Activated T-helper 2 cell treated with anti-CD3 and anti-CD28 coated beads, Interferon-gamma antibody, Interleukin-2, Interleukin-4, amounts not matched to agents 10 μg/mL and 5 μg/mL and 100 μg/mL, durations not matched to agents 14 hours and 24 hours and 36 hours (primary cell): ENCODE measurements around the gene RPN2. TPM values are rescaled to one million over a fixed set of nuclear protein-coding genes. Genes with fewer than 3 reads are reported as not detected.

Experiments
- DNase-seq: peaks from one replicate; pipeline ENCODE4 v3.0.0; 2021; ENCODE audit warnings: low spot score
- H3K27ac Mint-ChIP-seq: one replicate; pipeline ENCODE4 v1.8.0; 2021; ENCODE audit warnings: mixed read lengths
- H3K27me3 Mint-ChIP-seq: one replicate; pipeline ENCODE4 v1.8.0; 2021; ENCODE audit warnings: low read depth, mixed read lengths
- H3K36me3 Mint-ChIP-seq: one replicate; pipeline ENCODE4 v1.8.0; 2021; ENCODE audit warnings: low read depth, mixed read lengths
- H3K4me1 Mint-ChIP-seq: one replicate; pipeline ENCODE4 v1.8.0; 2021; ENCODE audit warnings: low read depth, mixed read lengths
- H3K4me3 Mint-ChIP-seq: one replicate; pipeline ENCODE4 v1.8.0; 2021; ENCODE audit warnings: low read depth, mild to moderate bottlenecking, moderate library complexity, mixed read lengths
- H3K9me3 Mint-ChIP-seq: one replicate; pipeline ENCODE4 v1.8.0; 2021; ENCODE audit warnings: mixed read lengths
- intact Hi-C: fragments of 100-400 bp; cut with micrococcal nuclease; formaldehyde crosslinking; loops from one replicate; pipeline ENCODE4 v1.15.1; 2023
- total RNA-seq: library from RNA; stranded (reverse); gene quantifications from 2 replicates; pipeline ENCODE4 v1.2.3, GENCODE V29; 2022

The RPN2 gene
- total RNA-seq, 1 donor from 2014 or later, result 229 TPM

DNA sequence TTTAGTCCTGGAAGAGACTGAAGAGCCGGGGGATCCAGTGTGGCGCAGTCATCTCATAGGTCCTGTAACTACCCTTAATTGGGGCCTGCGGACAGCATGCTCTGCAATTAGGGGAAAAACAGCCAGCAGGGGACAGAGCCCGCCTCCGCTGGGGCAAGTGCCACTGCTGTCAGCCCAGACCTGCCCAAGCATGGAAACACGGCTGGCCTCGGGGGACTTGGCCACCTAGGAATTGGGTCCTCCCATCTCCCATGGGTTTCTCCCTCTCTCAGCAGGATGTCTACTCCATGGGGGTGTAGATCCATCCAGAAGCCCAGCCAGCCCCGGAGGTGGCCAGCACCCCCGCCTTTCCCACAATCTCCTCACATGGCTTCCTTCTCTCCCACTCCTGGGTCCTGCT is 78.9 kb downstream of the RPN2 start:
- Mint-ChIP-seq H3K4me1 (no peaks in the 10 kb centered on the region), H3K27me3 (peaks cover 9% of the 10 kb centered on the region), H3K36me3 (no peaks in the 10 kb centered on the region), H3K27ac (no peak overlapping the region), H3K4me3 (no peak overlapping the region), H3K9me3 (no peaks in the 10 kb centered on the region)
- no peak for DNase-seq
- intact Hi-C loops, result no loop called here

- Mint-ChIP-seq H3K27ac (no peak overlapping the region), H3K4me3 (no peak overlapping the region), H3K36me3 (no peaks in the 10 kb centered on the region), H3K9me3 (no peaks in the 10 kb centered on the region), H3K4me1 (no peaks in the 10 kb centered on the region), H3K27me3 (peaks cover 9% of the 10 kb centered on the region)
- intact Hi-C loops, result no loop called here
- DNase-seq, result no peak
Measured at GRCh38 chr20:37259031-37259430, 79.9 kb downstream of the RPN2 start.

DNA sequence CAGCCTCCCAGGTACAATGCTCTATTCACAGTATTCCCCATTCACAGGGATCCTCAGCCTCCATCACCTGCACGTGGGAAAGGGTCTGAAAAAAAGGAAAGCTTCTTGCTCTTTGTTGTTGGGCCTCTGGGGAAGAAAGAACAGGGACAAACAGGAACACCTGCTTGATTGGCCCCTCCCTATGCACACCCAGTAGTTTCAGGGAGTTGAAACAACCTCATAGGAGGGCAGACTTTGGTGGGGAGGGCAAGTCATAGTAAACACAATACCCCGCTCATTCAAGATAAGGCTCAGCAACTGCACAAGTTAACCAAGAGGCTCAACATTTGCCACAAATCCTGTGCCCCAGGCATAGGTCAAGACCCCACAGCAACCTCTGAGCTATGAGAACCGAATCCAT is 80.7 kb downstream of the RPN2 start:
- no peaks in the 10 kb centered on the region for H3K9me3 Mint-ChIP-seq
- no peaks in the 10 kb centered on the region for H3K4me1 Mint-ChIP-seq
- no peaks in the 10 kb centered on the region for H3K36me3 Mint-ChIP-seq
- intact Hi-C loops, result no loop called here
- H3K27me3 Mint-ChIP-seq, result peaks cover 5% of the 10 kb centered on the region
- H3K27ac Mint-ChIP-seq, result no peak overlapping the region
- DNase-seq, result no peak
- H3K4me3 Mint-ChIP-seq, result no peak overlapping the region

GRCh38 chr20:37260923-37261322 is 81.8 kb downstream of the RPN2 start:
- Mint-ChIP-seq H3K4me1 (no peaks in the 10 kb centered on the region), H3K4me3 (no peak overlapping the region), H3K9me3 (no peaks in the 10 kb centered on the region), H3K36me3 (no peaks in the 10 kb centered on the region), H3K27ac (no peak overlapping the region), H3K27me3 (peaks cover 5% of the 10 kb centered on the region)
- no peak for DNase-seq
- intact Hi-C loops, result no loop called here

DNA sequence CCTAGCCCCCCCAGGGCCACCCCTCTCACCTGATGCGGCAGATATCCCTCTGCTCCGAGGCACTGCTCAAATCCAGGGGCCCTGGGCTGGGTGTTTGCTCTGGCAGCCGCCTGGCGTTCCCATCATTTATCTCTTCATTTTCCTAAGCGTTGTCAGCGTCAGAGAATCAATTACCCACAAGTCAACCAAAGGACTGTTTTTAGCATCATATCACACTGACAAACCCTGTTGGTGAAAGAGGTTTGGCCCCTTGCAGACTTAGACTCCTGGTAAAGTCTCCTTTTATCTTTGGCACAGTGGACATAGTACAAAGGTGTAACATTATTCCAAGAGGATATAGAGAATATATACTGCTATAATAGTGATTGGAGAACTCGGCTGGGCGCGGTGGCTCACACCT is 82.6 kb downstream of the RPN2 start, which contains the start of gene GHRH:
Gene GHRH, minus strand, starts transcription at position 101 of the 400 bp plus-strand sequence. CDS start 4,925 bp downstream, outside the sequence.
- no peak for DNase-seq
- intact Hi-C loops, result no loop called here
- no peak within 1 kb of the TSS for H3K27ac Mint-ChIP-seq
- no peaks in the 10 kb centered on the region for H3K36me3 Mint-ChIP-seq
- no peak within 1 kb of the TSS for H3K4me3 Mint-ChIP-seq
- no peaks in the 10 kb centered on the region for H3K9me3 Mint-ChIP-seq
- H3K27me3 Mint-ChIP-seq, result peaks cover 5% of the 10 kb centered on the region
- H3K4me1 Mint-ChIP-seq, result no peaks in the 10 kb centered on the region

DNA sequence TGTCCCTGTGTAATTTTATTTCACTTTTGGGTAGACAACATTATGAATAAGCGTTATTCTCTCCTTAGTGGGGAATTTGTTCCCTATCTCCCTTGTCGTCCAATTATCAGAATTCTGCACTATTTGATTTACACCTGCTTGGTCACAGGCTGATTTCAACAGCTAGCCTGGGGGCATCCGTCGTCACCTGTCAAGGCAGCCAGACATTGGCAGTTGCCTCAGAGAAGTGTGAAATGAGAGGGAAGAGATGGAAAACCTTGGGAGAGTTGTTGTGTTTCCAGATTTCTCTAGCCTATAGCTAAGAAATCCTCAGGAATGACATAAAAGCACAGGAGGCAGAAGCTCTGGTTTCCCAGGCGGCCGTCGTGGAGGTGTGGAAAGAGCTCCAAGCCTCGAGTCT is 83.4 kb downstream of the RPN2 start:
- no peak for DNase-seq
- Mint-ChIP-seq H3K4me3 (no peak overlapping the region), H3K9me3 (no peaks in the 10 kb centered on the region), H3K27me3 (peaks cover 5% of the 10 kb centered on the region), H3K36me3 (no peaks in the 10 kb centered on the region), H3K4me1 (no peaks in the 10 kb centered on the region), H3K27ac (no peak overlapping the region)
- intact Hi-C loops, result no loop called here

DNA sequence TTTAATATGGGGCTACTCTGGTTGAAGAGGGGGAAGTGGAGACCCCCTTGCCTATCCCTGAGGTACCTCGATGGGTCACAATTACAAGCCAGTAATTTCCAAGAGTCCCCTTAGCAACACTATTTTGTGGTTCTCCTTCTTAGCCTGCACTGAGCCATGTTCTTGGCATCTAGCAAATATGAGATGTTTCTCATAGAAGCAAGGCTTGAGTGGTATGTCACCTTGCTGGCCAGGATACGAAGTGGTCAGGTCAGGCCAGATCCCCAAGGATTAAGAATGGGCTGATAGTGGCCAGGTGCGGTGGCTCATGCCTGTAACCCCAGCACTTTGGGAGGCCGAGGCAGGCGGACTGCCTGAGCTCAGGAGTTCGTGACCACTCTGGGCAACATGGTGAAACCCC is 84.6 kb downstream of the RPN2 start:
- no peaks in the 10 kb centered on the region for H3K9me3 Mint-ChIP-seq
- DNase-seq, result no peak
- no peak overlapping the region for H3K27ac Mint-ChIP-seq
- peaks cover 5% of the 10 kb centered on the region for H3K27me3 Mint-ChIP-seq
- H3K4me3 Mint-ChIP-seq, result no peak overlapping the region
- intact Hi-C loops, result no loop called here
- no peaks in the 10 kb centered on the region for H3K4me1 Mint-ChIP-seq
- no peaks in the 10 kb centered on the region for H3K36me3 Mint-ChIP-seq

DNA sequence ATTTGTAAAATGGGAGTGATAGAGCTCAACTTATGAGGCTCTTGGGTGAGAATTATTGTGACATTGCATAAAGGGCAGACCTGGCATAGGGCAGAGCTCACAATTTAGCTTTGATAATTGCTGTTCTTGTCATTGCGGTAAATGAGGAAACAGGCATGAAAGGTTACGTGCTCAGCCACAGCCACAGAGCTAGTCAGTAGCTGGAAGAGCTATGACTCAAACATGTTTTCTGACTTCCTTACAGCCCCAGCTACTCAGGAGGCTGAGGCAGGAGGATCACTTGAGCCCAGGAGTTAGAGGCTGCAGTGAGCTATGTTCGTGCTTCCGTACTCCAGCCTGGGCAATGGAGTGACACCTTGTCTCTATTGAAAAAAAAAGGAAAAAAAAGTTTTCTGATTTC is 86.0 kb downstream of the RPN2 start:
- no peaks in the 10 kb centered on the region for H3K36me3 Mint-ChIP-seq
- H3K9me3 Mint-ChIP-seq, result no peaks in the 10 kb centered on the region
- intact Hi-C loops, result no loop called here
- DNase-seq, result no peak
- H3K4me3 Mint-ChIP-seq, result no peak overlapping the region
- H3K27ac Mint-ChIP-seq, result no peak overlapping the region
- H3K4me1 Mint-ChIP-seq, result no peaks in the 10 kb centered on the region
- peaks cover 2% of the 10 kb centered on the region for H3K27me3 Mint-ChIP-seq

DNA sequence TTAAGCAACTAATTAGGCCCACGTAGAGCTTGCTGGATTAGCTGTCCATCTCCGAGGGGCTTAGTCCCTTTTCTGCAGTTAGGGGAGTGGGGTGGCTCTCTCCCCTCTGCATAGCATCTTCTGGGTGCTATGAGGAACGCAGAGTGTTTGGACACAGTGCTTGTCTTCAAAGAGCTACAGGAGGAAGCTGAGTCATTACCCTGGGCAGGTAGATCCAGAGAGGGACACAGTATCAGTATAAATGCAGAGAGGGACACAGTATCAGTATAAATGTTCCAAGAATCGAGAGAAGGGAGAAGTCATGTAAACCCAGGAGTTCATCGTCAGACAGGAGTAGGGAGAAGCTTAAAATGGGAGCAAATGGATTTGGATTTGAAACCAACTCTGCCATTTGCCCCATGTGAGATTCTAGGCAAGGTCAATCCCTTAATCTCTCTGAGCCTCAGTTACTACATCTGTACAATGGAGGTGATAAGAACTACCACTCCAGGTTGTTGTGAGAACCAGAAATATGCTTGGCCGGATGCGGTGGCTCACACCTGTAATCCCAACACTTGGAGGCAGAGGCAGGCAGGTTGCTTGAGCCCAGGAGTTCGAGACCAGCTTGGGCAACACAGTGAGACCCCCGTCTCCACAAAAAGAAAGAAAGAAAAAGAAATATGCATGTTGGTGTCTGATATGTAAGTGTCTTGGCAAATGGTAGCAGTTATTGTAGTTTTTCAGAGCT is 88.0 kb downstream of the RPN2 start:
- Mint-ChIP-seq H3K27me3 (no peaks in the 10 kb centered on the region), H3K4me3 (no peak overlapping the region), H3K4me1 (no peaks in the 10 kb centered on the region), H3K9me3 (no peaks in the 10 kb centered on the region), H3K36me3 (no peaks in the 10 kb centered on the region), H3K27ac (no peak overlapping the region)
- intact Hi-C loops, result no loop called here
- no peak for DNase-seq

- no peaks in the 10 kb centered on the region for H3K27me3 Mint-ChIP-seq
- H3K36me3 Mint-ChIP-seq, result no peaks in the 10 kb centered on the region
- H3K4me3 Mint-ChIP-seq, result no peak overlapping the region
- intact Hi-C loops, result no loop called here
- no peak for DNase-seq
- H3K27ac Mint-ChIP-seq, result no peak overlapping the region
- H3K4me1 Mint-ChIP-seq, result no peaks in the 10 kb centered on the region
- no peaks in the 10 kb centered on the region for H3K9me3 Mint-ChIP-seq
Measured at GRCh38 chr20:37267667-37268313, 88.7 kb downstream of the RPN2 start.

DNA sequence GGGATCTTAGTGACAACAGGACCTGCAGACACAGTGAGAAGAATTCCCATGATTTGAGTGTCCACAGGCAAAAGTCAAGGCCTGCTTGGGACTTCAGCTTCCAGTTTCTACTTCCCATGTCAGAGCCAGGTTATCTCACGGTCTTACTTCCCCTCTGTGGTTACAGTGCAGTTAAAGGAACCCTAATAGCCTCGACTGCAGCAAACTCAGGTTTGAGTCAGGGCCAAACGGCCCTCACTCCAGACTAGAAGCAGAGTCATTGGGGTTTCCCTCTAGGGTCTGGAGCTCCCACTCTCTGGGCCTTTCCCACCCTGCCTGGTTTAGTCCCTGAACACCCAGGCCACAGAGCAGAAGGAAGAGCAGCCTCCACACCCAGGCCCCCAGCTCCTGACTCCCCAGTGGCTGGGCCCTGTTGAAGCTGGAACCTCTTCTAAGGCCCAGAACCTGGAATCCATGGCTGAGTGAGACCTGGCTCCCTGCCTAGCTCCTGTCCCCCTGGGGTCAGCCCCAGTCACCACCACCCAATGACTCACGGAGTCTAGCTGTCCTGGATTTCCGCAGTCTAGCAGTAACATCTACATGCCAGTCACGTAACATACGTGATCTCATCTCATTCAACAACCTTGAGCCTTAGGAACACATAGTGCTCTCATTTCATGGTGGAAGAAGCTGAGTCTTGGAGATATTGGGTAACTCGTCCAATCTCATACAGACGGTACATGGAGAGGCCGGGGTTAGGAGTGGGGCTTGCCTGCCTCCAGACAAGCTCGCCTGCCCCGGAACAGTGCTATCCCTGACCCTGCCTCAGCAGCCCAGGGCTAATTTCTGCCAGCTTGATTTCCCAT is 91.7 kb downstream of the RPN2 start:
- no peaks in the 10 kb centered on the region for H3K4me1 Mint-ChIP-seq
- no peaks in the 10 kb centered on the region for H3K9me3 Mint-ChIP-seq
- no peak overlapping the region for H3K27ac Mint-ChIP-seq
- intact Hi-C loops, result no loop called here
- no peak overlapping the region for H3K4me3 Mint-ChIP-seq
- H3K27me3 Mint-ChIP-seq, result peaks cover 6% of the 10 kb centered on the region
- H3K36me3 Mint-ChIP-seq, result no peaks in the 10 kb centered on the region
- DNase-seq, result no peak

DNA sequence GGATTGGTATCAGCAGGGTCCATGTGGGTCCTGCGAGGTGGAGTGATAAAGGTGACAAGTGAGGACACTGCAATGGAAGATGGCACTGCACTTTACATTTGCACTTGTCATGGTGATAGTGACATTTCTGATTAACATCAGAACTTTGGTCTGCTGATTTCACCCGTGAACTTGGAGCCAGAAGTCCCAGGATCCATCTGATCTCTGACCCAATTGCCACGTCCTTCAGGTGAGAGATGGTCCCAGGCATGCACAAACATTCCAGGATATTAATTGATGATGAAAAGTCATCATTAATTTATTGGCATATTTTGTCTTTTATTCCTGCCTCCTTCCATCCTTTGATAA is 92.3 kb downstream of the RPN2 start:
- DNase-seq, result no peak
- intact Hi-C loops, result no loop called here
- H3K4me3 Mint-ChIP-seq, result no peak overlapping the region
- no peaks in the 10 kb centered on the region for H3K9me3 Mint-ChIP-seq
- no peak overlapping the region for H3K27ac Mint-ChIP-seq
- no peaks in the 10 kb centered on the region for H3K4me1 Mint-ChIP-seq
- peaks cover 8% of the 10 kb centered on the region for H3K27me3 Mint-ChIP-seq
- H3K36me3 Mint-ChIP-seq, result no peaks in the 10 kb centered on the region

DNA sequence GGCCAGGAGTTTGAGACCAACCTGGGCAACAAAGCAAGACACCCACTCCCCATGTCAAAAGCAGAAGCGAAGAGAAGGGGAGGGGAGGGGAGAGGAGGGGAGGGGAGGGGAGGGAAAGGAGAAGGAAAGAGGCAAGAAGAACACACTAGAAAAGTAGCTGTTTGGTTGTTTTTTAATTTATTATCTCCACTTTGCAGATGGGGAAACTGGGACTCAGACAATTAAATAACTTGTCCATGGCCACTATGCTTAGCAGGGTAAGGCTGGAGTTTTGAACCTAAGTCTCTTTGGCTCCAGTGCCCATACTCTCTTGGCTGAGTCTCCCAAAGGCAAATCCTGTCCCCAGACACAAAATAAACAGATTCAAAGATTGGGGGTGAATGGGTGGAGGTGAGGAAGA is 94.9 kb downstream of the RPN2 start:
- no peak overlapping the region for H3K4me3 Mint-ChIP-seq
- H3K36me3 Mint-ChIP-seq, result no peaks in the 10 kb centered on the region

More for the DNA sequence above, 94.9 kb downstream of the RPN2 start:
- Mint-ChIP-seq H3K27me3 (peaks cover 13% of the 10 kb centered on the region), H3K9me3 (no peaks in the 10 kb centered on the region), H3K4me1 (no peaks in the 10 kb centered on the region), H3K27ac (no peak overlapping the region)
- no peak for DNase-seq
- intact Hi-C loops, result no loop called here
